OCI-LY1 (cell line): ENCODE results near the gene SCIN.
"Not testable (repeated sequence)": the region's sequence is repeated elsewhere in the genome, so short reads cannot be mapped to it uniquely, and the experiment has no call there.

Experiments
- EZH2 ChIP-seq: fragments of 200-600 bp; sonication (generic), shearing (Covaris generic); IDR thresholded peaks from 2 replicates; pipeline ENCODE4 v1.8.0; 2017; ENCODE audit warnings: borderline replicate concordance, mixed run types, mild to moderate bottlenecking, antibody characterized with exemption, low read length, moderate library complexity, mixed read lengths
- TF ChIP-seq, protein P1 (sequence below): fragments of 200-600 bp; sonication (generic), shearing (Covaris generic); IDR thresholded peaks from 2 replicates; pipeline ENCODE4 v1.5.1; 2017; ENCODE audit warnings: mild to moderate bottlenecking, antibody characterized with exemption, low read length, moderate library complexity, mixed read lengths

DNA sequence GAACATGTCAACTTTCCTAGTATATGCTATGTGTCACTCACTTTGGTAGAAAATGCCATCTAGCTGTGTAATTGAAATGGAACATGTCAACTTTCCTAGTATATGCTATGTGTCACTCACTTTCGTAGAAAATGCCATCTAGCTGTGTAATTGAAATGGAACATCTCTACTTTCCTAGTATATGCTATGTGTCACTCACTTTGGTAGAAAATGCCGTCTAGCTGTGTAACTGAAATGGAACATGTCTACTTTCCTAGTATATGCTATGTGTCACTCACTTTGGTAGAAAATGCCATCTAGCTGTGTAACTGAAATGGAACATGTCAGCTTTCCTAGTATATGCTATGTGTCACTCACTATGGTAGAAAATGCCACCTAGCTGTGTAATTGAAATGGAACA is 43.8 kb upstream of the SCIN start:
- TF ChIP-seq, protein P1, sequence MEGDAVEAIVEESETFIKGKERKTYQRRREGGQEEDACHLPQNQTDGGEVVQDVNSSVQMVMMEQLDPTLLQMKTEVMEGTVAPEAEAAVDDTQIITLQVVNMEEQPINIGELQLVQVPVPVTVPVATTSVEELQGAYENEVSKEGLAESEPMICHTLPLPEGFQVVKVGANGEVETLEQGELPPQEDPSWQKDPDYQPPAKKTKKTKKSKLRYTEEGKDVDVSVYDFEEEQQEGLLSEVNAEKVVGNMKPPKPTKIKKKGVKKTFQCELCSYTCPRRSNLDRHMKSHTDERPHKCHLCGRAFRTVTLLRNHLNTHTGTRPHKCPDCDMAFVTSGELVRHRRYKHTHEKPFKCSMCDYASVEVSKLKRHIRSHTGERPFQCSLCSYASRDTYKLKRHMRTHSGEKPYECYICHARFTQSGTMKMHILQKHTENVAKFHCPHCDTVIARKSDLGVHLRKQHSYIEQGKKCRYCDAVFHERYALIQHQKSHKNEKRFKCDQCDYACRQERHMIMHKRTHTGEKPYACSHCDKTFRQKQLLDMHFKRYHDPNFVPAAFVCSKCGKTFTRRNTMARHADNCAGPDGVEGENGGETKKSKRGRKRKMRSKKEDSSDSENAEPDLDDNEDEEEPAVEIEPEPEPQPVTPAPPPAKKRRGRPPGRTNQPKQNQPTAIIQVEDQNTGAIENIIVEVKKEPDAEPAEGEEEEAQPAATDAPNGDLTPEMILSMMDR: not testable (repeated sequence)
- not testable (repeated sequence) for TF ChIP-seq EZH2
